ENCODE measurements around the gene SPART. TPM values are rescaled to one million over a fixed set of nuclear protein-coding genes. Genes with fewer than 3 reads are reported as not detected.

SPART gene
- total RNA-seq, 1 experiment from 2014 or later, result 60.6 TPM

DNA sequence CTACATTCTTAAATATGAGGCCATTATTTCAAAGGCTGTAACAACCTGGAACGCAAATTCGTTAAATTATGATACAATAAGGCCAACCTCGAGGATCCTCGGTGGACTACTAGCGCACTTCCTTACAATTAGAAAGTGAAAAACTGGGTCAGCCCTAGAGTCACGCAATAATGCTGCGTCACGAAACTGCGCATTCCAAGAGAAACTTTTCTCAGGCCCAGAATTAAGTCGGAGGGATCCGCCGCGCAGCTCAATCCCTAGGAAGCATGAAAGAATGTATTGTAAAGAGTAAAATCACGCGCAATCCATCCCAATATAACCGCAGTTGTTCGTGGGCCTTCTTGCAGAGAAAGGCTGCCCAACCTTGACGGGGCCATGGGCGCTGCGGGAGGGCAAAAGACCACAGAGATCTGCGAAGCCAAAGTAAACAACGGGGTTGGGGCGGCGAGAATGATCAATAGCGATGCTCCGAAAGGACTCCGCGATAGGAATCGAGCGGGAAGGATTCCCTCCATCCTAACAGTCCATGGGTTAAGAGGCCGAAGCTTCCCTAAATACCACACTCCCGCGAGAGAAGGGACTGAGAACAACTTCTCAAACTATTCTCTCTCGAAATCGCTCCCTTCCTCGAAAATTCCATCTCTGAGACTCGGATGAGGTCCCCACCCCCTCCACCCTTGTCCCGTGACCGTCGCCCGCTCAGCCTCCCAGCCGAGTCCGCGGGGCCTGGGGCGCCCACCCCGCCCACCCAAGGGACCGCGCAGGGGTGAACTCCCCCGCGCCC, 564 bp downstream of the SPART start:
- peak overlapping the region; percentile 88 for H3K18ac ChIP-seq (ENCODE audit: insufficient read length, low read depth, low read length)
- no peak overlapping the region for H3K23ac ChIP-seq (ENCODE audit: insufficient read length, low read depth, low read length)
- no peaks in the 10 kb centered on the region for H4K20me1 ChIP-seq (ENCODE audit: control insufficient read depth, insufficient read depth, insufficient read length)
- H3T11ph ChIP-seq (ENCODE audit: low read length), result no peak overlapping the region
- H3K23me2 ChIP-seq (ENCODE audit: insufficient read length, low read depth, low read length, poor library complexity, severe bottlenecking), result peaks cover 8% of the 10 kb centered on the region
- H2BK12ac ChIP-seq (ENCODE audit: insufficient read length, low read depth, low read length), result peak overlapping the region; percentile 80
- H4K91ac ChIP-seq (ENCODE audit: insufficient read length, low read depth, low read length), result peak overlapping the region; percentile 82
- peak overlapping the region; percentile 99 for H3K27ac ChIP-seq (ENCODE audit: insufficient read length, low read depth, low read length)
- H3K27me3 Mint-ChIP-seq (ENCODE audit: low read depth), result no peaks in the 10 kb centered on the region
- no peaks in the 10 kb centered on the region for H3K4me1 ChIP-seq (ENCODE audit: insufficient read depth, low read length)
- H2BK20ac ChIP-seq (ENCODE audit: low read depth, low read length, poor library complexity, severe bottlenecking), result no peak overlapping the region
- H2AK5ac ChIP-seq (ENCODE audit: insufficient read length, low read length), result peak overlapping the region; percentile 62
- H3K4me3 Mint-ChIP-seq, result peak overlapping the region; percentile 86 to 92
- peaks cover 19 to 36% of the 10 kb centered on the region in 2 experiments for H3K4me1 Mint-ChIP-seq
- peaks cover 18% of the 10 kb centered on the region; the same call in 1 of the 2 replicates for H3K79me2 ChIP-seq (ENCODE audit: insufficient read depth, low read length)
- H2BK5ac ChIP-seq (ENCODE audit: insufficient read length, low read length), result peak overlapping the region; percentile 71
- H3K4me2 ChIP-seq (ENCODE audit: insufficient read depth, insufficient read length, low read length), result peak overlapping the region; percentile 99
- H3K36me3 Mint-ChIP-seq (ENCODE audit: insufficient read depth in 1 of 3, low read depth in 3 of 3), result peaks cover 0 to 3% (median 0%) of the 10 kb centered on the region in 3 experiments; a peak in 2 of 7 replicates
- no peaks in the 10 kb centered on the region for H3K27me3 ChIP-seq (ENCODE audit: insufficient read depth, low read length)
- no peaks in the 10 kb centered on the region for H3K9me3 ChIP-seq (ENCODE audit: control insufficient read depth, low read depth, low read length)
- DNase-seq, result peak; percentile 63
- peak overlapping the region; percentile 97 for H3K56ac ChIP-seq (ENCODE audit: insufficient read length, low read depth, low read length)
- peak overlapping the region; percentile 38; the same call in 1 of the 2 replicates for H3K4ac ChIP-seq (ENCODE audit: low read depth, low read length)
- peak overlapping the region; percentile 75 for H2AFZ ChIP-seq (ENCODE audit: low read length)
- H3K27ac Mint-ChIP-seq, result peak overlapping the region in 2 of 3 experiments; percentile 89 to 99; a peak in 3 of 7 replicates
- peak overlapping the region; percentile 90 for H3K14ac ChIP-seq (ENCODE audit: insufficient read depth, low read length)
- peak overlapping the region; percentile 97 for H4K8ac ChIP-seq (replicated peaks; ENCODE audit: insufficient read length, low read depth, low read length)
- peak overlapping the region; percentile 98 for H4K5ac ChIP-seq (ENCODE audit: insufficient read length, low read depth, low read length)
- no peak overlapping the region for H2BK15ac ChIP-seq (ENCODE audit: low read depth, low read length)
- no peak overlapping the region for H2BK120ac ChIP-seq (ENCODE audit: low read depth, low read length, poor library complexity, severe bottlenecking)
- no CpG with 5 or more reads among the region's 50 CpGs for WGBS (ENCODE audit: extremely low coverage, insufficient read length, low lambda C conversion rate)
- TF ChIP-seq, protein P1, sequence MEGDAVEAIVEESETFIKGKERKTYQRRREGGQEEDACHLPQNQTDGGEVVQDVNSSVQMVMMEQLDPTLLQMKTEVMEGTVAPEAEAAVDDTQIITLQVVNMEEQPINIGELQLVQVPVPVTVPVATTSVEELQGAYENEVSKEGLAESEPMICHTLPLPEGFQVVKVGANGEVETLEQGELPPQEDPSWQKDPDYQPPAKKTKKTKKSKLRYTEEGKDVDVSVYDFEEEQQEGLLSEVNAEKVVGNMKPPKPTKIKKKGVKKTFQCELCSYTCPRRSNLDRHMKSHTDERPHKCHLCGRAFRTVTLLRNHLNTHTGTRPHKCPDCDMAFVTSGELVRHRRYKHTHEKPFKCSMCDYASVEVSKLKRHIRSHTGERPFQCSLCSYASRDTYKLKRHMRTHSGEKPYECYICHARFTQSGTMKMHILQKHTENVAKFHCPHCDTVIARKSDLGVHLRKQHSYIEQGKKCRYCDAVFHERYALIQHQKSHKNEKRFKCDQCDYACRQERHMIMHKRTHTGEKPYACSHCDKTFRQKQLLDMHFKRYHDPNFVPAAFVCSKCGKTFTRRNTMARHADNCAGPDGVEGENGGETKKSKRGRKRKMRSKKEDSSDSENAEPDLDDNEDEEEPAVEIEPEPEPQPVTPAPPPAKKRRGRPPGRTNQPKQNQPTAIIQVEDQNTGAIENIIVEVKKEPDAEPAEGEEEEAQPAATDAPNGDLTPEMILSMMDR (conservative IDR thresholded peaks at IDR 0.05), result no peak
- H3K79me1 ChIP-seq (ENCODE audit: insufficient read depth, low read depth, low read length, poor library complexity, severe bottlenecking), result peaks cover 2% of the 10 kb centered on the region
- H3K9me3 Mint-ChIP-seq, result no peaks in the 10 kb centered on the region
- H3K9ac ChIP-seq (ENCODE audit: extremely low read depth, insufficient read length, low read length), result peak overlapping the region; percentile 98

Measured in H9 (cell line).